Glomerular visceral epithelial cell (primary cell): ENCODE data around the gene ADAMTSL2.

Experiments used
- DNase-seq: peaks from one replicate; pipeline ENCODE4 v3.0.0-alpha.2; 2016; ENCODE audit errors: extremely low spot score

ADAMTSL2 gene

GRCh38 chr9:133534346-133535291 lies at the start of gene ADAMTSL2:
Gene ADAMTSL2, plus strand, starts transcription at chr9:133534704. Its CDS starts 2,009 bp downstream, at chr9:133536713.
- peak; percentile 40 for DNase-seq

- DNase-seq = no peak
Measured at GRCh38 chr9:133485531-133486260, 48.8 kb upstream of the ADAMTSL2 start.

- DNase-seq = no peak
Measured at GRCh38 chr9:133487331-133487725, 47.2 kb upstream of the ADAMTSL2 start.

- DNase-seq = no peak
Measured at GRCh38 chr9:133488686-133489252, 45.7 kb upstream of the ADAMTSL2 start.

- DNase-seq = peak; percentile 39
Measured at GRCh38 chr9:133489253-133490190, 45.0 kb upstream of the ADAMTSL2 start.

GRCh38 chr9:133490201-133490681 lies 44.3 kb upstream of the ADAMTSL2 start:
- DNase-seq = no peak

GRCh38 chr9:133490865-133491655 lies 43.4 kb upstream of the ADAMTSL2 start:
- no peak for DNase-seq

- no peak for DNase-seq
Measured at GRCh38 chr9:133491656-133491925, 42.9 kb upstream of the ADAMTSL2 start.

GRCh38 chr9:133492061-133493021 lies 42.2 kb upstream of the ADAMTSL2 start:
- no peak for DNase-seq

- no peak for DNase-seq
Measured at GRCh38 chr9:133493428-133493827, 41.1 kb upstream of the ADAMTSL2 start.

GRCh38 chr9:133493845-133494540 lies 40.5 kb upstream of the ADAMTSL2 start:
- DNase-seq = no peak

- no peak for DNase-seq
Measured at GRCh38 chr9:133494636-133495326, 39.7 kb upstream of the ADAMTSL2 start.

- no peak for DNase-seq
Measured at GRCh38 chr9:133495327-133496293, 38.9 kb upstream of the ADAMTSL2 start.

- DNase-seq = no peak
Measured at GRCh38 chr9:133496861-133497842, 37.4 kb upstream of the ADAMTSL2 start.

GRCh38 chr9:133499132-133499891 lies 35.2 kb upstream of the ADAMTSL2 start:
- no peak for DNase-seq
